GM19372 (cell line): ENCODE results near the gene DOCK1.
"Not testable (repeated sequence)": the region's sequence is repeated elsewhere in the genome, so short reads cannot be mapped to it uniquely, and the experiment has no call there.

ENCODE experiments used
- ATAC-seq: cut with Tn5 transposase; IDR thresholded peaks from one replicate; pipeline ENCODE4 v1.9.1; 2021; ENCODE audit warnings: mild to moderate bottlenecking, low read depth, moderate library complexity; ENCODE audit not compliant: unreplicated experiment

DOCK1 gene

DNA sequence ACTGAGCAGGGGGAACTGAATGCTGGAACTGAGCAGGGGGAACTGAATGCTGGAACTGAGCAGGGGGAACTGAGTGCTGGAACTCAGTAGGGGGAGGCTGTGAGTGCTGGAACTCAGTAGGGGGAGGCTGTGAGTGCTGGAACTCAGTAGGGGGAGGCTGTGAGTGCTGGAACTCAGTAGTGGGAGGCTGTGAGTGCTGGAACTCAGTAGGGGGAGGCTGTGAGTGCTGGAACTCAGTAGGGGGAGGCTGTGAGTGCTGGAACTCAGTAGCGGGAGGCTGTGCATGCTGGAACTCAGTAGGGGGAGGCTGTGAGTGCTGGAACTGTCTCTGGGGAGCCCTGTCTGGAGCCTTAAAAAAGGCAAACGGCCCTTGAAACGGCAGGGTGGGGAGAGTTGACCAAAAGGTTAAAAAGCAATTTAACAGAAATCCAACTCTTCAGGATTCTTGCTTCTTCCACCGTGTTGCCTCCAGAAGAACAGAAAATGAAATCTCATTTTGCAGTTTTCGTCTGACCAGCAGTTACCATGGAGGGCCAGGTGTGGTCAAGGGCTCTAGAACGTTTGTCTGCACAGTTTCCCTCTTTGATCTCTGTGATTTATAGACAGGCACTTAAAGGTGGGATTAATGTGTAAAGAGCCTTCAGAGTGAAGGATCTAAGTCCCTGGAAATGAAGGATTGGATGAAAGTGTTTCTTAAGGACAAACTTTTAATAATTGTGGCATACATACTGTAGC lies 19.1 kb downstream of the DOCK1 start:
- no peak for ATAC-seq

- no peak for ATAC-seq
Measured at GRCh38 chr10:126924915-126925300, 19.7 kb downstream of the DOCK1 start.

DNA sequence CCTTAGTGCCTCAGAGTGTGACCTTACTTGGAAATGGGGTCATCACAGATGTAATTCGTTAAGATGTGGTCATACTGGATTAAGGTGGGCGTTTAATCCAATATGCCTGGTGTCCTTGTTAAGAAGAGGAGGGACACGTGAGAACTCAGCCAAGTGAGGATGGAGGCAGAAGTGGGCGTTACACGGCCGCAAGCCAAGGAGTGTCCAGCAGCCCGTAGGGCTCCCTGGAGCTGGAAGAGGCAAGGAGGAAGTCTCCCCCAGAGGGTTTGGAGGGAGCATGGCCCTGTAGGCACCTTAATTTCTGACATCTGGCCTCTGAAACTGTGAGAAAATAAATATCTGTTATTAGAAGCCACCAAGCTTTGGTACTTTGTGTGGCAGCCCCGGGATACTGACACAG lies 21.3 kb downstream of the DOCK1 start:
- no peak for ATAC-seq

DNA sequence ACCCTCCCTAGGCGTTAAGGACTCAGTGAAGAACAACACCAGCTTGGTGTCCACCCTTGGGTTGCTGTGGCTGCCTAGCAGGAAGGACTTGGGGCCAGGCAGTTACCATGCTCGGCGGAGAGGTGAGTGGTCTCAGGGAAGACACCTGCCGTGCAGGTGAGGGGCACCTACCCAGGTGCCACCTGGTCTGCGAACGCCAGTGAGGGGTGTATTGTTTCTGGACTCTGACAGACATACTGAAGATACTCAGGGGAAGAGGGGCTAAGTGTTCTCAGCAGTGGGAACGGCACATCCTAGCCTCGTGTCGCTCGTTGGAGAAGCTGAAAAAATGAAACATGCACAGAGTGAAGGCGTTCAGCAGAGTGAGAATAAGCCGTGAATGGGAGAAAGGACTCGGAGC lies 22.6 kb downstream of the DOCK1 start:
- no peak for ATAC-seq

DNA sequence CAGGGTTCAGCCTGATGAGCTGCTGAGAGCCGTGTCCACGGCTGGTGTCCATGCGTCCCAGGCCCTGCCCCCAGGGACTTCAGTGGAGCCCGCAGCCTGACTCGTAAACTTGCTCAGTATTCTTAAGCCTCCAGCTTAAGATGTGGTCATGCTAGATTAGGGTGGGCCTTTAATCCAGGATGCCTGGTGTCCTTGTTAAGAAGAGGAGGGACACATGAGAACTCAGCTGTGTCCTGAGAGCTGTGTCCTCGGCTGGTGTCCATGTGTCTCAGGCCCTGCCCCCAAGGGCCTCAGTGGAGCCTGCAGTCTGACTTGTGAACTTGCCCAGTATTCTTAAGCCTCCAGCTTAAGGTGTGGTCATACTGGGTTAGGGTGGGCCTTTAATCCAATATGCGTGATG lies 23.0 kb downstream of the DOCK1 start:
- ATAC-seq = no peak

DNA sequence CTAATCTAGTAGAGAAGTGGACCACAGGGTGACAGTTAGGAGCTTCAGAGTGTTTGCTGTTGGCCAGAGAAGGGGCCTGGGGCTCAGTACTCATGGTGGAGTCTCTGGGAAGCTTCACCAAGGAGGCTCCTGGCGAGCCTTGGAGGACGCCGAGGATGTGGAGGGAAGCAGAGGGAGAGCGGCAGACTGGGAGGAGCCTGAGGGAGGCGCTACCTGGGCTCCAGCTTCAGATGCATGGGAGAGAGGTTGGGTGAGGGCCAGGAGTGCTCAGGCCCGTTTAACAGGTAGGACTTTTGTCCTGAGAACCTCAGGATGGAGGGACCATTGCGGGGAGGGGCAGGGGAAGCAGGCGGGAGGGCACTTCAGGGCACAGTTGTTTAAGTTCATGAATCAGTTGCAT lies 24.2 kb downstream of the DOCK1 start:
- ATAC-seq = no peak

- ATAC-seq = no peak
Measured at GRCh38 chr10:126930131-126930882, 25.1 kb downstream of the DOCK1 start.

- no peak for ATAC-seq
Measured at GRCh38 chr10:126930883-126931503, 25.8 kb downstream of the DOCK1 start.

GRCh38 chr10:126931544-126931943 lies 26.3 kb downstream of the DOCK1 start:
- ATAC-seq = no peak

GRCh38 chr10:126932516-126932915 lies 27.3 kb downstream of the DOCK1 start:
- no peak for ATAC-seq

GRCh38 chr10:126933116-126933515 lies 27.9 kb downstream of the DOCK1 start:
- no peak for ATAC-seq

GRCh38 chr10:126935263-126935946 lies 30.2 kb downstream of the DOCK1 start:
- no peak for ATAC-seq

DNA sequence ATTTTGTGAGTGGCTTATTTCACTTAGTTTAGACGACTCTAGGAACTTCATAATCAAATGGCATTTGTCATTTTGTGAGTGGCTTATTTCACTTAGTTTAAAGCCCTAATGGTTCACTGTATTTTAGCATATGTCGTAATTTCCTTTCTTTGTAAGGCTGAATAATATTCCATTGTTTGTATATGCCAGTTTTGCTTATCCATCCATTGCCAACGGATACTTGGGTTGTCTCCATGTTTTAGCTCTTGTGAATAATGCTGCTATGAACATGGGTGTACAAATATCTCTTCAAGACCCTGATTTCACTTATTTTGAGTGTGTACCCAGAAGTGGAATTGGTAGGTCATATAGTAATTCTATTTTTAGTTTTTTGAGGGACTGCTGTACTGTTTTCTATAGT lies 31.8 kb downstream of the DOCK1 start:
- no peak for ATAC-seq

GRCh38 chr10:126938121-126938520 lies 32.9 kb downstream of the DOCK1 start:
- ATAC-seq = not testable (repeated sequence)

GRCh38 chr10:126939706-126940105 lies 34.5 kb downstream of the DOCK1 start:
- no peak for ATAC-seq

- no peak for ATAC-seq
Measured at GRCh38 chr10:126940670-126941310, 35.6 kb downstream of the DOCK1 start.

GRCh38 chr10:126944191-126944590 lies 39.0 kb downstream of the DOCK1 start:
- ATAC-seq = no peak

GRCh38 chr10:126945351-126946030 lies 40.3 kb downstream of the DOCK1 start:
- no peak for ATAC-seq

DNA sequence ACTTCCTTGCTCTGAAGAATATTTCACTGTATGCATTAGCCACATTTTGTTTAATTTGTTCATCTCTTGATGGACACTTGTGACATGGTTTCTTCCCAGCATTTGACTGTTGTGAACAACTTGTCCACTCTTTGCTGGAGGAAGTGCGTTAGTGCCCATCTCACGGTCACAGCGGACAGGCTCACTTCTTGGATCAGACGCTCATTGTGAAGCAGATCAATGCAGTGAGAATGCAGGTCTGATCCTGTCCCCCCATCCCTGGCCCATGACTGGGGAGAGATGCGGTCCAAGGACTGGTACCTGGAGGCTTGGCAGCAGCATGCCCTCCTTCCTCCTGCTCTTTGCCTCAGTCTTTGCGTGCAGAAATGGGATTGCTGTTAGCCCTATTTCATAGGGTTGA lies 41.5 kb downstream of the DOCK1 start:
- ATAC-seq = no peak
